OCI-LY1 (cell line): ENCODE measurements around the gene FOXO3B.
"Not testable (repeated sequence)": the region's sequence is repeated elsewhere in the genome, so short reads cannot be mapped to it uniquely, and the experiment has no call there.

Experiments
- H2AFZ ChIP-seq: fragments of 200-600 bp; sonication (generic), shearing (Covaris generic); 2 replicates; pipeline ENCODE4 v1.6.0; 2014; ENCODE audit warnings: antibody characterized with exemption, mild to moderate bottlenecking, low read length
- H3F3A ChIP-seq: fragments of 200-600 bp; sonication (generic), shearing (Covaris generic); 2 replicates; pipeline ENCODE4 v1.6.0; 2014; ENCODE audit warnings: mild to moderate bottlenecking, antibody characterized with exemption, low read length, moderate library complexity; ENCODE audit not compliant: insufficient read depth
- H3K27ac ChIP-seq: fragments of 200-600 bp; sonication (generic); 2 replicates; pipeline ENCODE4 v1.5.1; 2014; ENCODE audit warnings: low read length, mixed run types, mild to moderate bottlenecking, low read depth; ENCODE audit not compliant: poor library complexity, severe bottlenecking
- H3K27me3 ChIP-seq: fragments of 200-600 bp; sonication (generic); 2 replicates; pipeline ENCODE4 v1.6.0; 2014; ENCODE audit warnings: antibody characterized with exemption, mild to moderate bottlenecking, low read length, moderate library complexity; ENCODE audit not compliant: insufficient read depth
- H3K36me3 ChIP-seq: fragments of 200-600 bp; sonication (generic); 2 replicates; pipeline ENCODE4 v1.6.1; 2014; ENCODE audit warnings: mild to moderate bottlenecking, antibody characterized with exemption, low read length, moderate library complexity, mixed read lengths; ENCODE audit not compliant: insufficient read depth
- H3K4me1 ChIP-seq: fragments of 200-600 bp; sonication (generic); 2 replicates; pipeline ENCODE4 v1.5.1; 2014; ENCODE audit warnings: mild to moderate bottlenecking, low read length, moderate library complexity; ENCODE audit not compliant: insufficient read depth, severe bottlenecking
- H3K4me2 ChIP-seq: fragments of 200-600 bp; sonication (generic), shearing (Covaris generic); 2 replicates; pipeline ENCODE4 v1.6.1; 2014; ENCODE audit warnings: low read length
- H3K4me3 ChIP-seq: fragments of 200-600 bp; sonication (generic); 2 replicates; pipeline ENCODE4 v1.5.1; 2014; ENCODE audit warnings: low read length, low read depth, mild to moderate bottlenecking, mixed read lengths; ENCODE audit not compliant: poor library complexity, severe bottlenecking
- H3K79me2 ChIP-seq: fragments of 200-600 bp; shearing (Covaris generic); 2 replicates; pipeline ENCODE4 v1.6.1; 2016; ENCODE audit warnings: mixed run types, low read length, mixed read lengths; ENCODE audit not compliant: insufficient read depth
- H3K9ac ChIP-seq: fragments of 200-600 bp; sonication (generic), shearing (Covaris generic); 2 replicates; pipeline ENCODE4 v1.6.1; 2014; ENCODE audit warnings: mild to moderate bottlenecking, low read length, mixed read lengths
- H3K9me2 ChIP-seq: fragments of 200-600 bp; sonication (generic), shearing (Covaris generic); 2 replicates; pipeline ENCODE4 v1.6.1; 2014; ENCODE audit warnings: low read depth, mild to moderate bottlenecking, low read length, mixed read lengths
- H3K9me3 ChIP-seq: fragments of 200-600 bp; shearing (Covaris generic); 2 replicates; pipeline ENCODE4 v1.6.1; 2014; ENCODE audit warnings: low read length, mixed read lengths
- H4K20me1 ChIP-seq: fragments of 200-600 bp; sonication (generic), shearing (Covaris generic); 2 replicates; pipeline ENCODE4 v1.6.0; 2016; ENCODE audit warnings: mild to moderate bottlenecking, low read length; ENCODE audit not compliant: insufficient read depth

FOXO3B gene

DNA sequence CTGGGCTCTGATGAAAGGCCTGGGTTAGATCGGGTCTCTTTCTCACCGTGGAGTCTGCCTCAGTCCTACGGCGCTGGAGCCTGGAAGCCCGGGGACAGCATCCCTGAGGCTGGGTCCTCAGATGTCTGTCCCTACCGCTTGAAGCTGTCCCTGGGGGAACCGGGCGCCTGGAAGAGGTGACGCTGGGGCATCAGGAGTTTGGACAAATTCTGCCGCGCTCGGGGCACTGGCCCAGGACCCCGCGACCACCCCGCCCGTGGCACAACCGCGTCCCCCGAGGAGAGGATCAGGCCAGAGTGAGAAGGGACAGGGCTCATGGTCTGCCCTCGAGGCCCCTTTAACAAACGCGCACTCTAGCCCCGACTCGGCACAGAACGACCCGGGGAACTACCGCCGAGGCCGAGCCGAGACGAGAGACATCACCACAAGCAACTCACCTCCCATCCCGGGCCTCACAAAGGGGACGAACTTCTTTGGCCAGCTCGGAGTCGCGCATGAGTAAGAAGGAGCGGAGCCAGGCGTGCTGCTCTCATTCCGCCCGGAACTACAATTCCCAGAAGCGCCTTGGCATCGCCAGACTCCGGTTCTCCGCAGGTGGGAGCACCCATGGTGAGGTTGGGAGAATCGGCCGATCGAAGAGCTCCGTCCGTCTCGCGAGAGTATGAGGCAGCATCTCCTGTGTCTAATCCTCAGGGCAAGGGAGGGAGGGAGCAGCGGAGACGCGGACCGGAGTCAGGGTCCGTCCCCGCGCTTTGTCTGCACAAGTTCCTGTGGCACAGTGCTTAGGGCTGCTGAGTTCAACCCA is at the start of gene FOXO3B:
Gene FOXO3B, minus strand, starts transcription at position 548 of the 805 bp plus-strand sequence. CDS start 663 bp downstream, outside the sequence.
- not testable (repeated sequence) for H3K79me2 ChIP-seq, H3K9me3 ChIP-seq, H4K20me1 ChIP-seq, H3F3A ChIP-seq, H3K4me1 ChIP-seq, H3K9me2 ChIP-seq, H3K36me3 ChIP-seq, H3K27me3 ChIP-seq, H2AFZ ChIP-seq, H3K27ac ChIP-seq
- Histone ChIP-seq H3K4me3 (peak within 1 kb of the TSS; percentile 66), H3K4me2 (peak within 1 kb of the TSS; percentile 65), H3K9ac (peak within 1 kb of the TSS; percentile 65; the same call in 1 of the 2 replicates)

DNA sequence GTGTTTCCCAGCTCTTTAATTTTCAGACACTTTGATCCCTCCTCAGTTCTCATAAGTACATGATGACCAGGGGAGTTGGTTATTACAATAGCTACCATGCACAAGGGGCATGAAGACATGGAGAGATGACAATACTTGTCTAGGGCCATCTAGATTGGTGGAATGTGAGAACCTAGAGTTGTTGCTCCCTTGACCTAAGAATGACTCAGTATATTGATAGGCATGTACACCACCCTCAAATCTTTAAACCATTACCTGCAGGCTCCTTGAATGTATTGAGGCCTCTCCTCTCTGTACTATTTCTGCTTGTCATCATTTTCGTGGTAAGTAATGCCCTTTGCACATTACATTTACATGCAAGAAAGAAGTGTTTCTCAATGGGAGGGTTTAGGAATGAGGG is 41.4 kb upstream of the FOXO3B start:
- not testable (repeated sequence) for H3K9me2 ChIP-seq, H3F3A ChIP-seq

DNA sequence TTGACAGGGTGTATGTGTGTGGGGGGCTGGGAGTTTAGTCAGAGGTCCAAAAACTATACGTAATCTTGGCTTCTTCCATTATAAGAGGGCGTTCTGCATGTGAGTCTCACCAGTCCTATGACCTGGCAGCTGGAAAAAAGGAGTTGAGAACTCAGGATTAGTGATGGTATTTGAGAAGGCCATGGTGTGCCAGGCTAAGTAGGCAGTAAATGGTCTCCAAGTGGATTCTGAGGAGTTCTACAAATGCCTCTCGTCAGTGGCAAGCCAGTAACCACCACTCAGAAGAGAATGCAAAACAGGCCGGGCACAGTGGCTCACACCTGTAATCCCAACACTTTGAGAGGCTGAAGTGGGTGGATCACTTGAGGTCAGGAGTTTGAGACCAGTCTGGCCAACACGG is 40.5 kb upstream of the FOXO3B start:
- not testable (repeated sequence) for H4K20me1 ChIP-seq, H3K79me2 ChIP-seq, H3K4me1 ChIP-seq, H3K9me3 ChIP-seq, H3K27ac ChIP-seq, H3K27me3 ChIP-seq, H3F3A ChIP-seq, H3K4me3 ChIP-seq, H3K9ac ChIP-seq, H2AFZ ChIP-seq, H3K36me3 ChIP-seq, H3K9me2 ChIP-seq, H3K4me2 ChIP-seq

More for the DNA sequence above, 41.4 kb upstream of the FOXO3B start:
- not testable (repeated sequence) for H3K4me2 ChIP-seq, H3K4me1 ChIP-seq, H4K20me1 ChIP-seq, H3K9me3 ChIP-seq, H3K79me2 ChIP-seq, H3K36me3 ChIP-seq, H3K4me3 ChIP-seq, H3K27me3 ChIP-seq, H3K9ac ChIP-seq, H3K27ac ChIP-seq, H2AFZ ChIP-seq

DNA sequence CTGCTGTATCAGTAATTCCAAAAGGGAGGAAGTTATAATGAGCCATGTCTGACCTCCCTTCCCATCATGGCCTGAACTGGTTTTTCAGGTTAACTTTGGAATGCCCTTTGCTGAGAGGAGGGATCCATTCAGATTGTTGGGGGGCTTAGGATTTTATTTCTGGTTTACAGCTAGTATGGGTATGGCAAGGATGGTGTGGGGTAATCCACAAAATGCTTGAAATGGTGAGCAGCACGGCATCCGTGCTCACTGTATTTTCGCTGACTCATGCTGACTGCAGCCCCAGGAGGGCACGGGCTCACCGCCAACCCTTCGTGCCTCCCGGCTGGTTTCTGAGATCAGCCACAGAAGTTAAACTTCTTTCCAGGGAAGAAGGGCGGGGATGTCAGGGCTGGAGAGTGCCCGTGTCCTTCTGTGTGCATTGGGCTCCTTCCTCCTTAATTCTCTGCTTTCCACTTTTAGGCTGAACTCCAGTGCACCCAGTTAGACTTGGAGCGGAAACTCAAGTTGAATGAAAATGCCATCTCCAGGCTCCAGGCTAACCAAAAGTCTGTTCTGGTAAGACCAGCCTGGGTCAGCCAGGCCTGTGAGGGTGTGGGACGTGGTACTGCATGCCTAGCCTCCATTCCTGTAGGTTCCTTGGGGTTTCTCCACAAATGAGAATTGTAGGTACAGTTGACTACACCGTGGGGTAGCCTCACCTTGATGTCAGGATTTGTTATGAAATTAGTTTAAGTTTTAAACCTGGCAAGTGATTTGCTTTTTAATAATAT is 39.8 kb upstream of the FOXO3B start:
- H2AFZ ChIP-seq, H3K27ac ChIP-seq, H3K9me2 ChIP-seq, H3K36me3 ChIP-seq, H3K4me1 ChIP-seq, H3K9me3 ChIP-seq, H3F3A ChIP-seq, H3K79me2 ChIP-seq, H3K4me2 ChIP-seq, H3K27me3 ChIP-seq, H3K9ac ChIP-seq, H4K20me1 ChIP-seq, H3K4me3 ChIP-seq: not testable (repeated sequence)

DNA sequence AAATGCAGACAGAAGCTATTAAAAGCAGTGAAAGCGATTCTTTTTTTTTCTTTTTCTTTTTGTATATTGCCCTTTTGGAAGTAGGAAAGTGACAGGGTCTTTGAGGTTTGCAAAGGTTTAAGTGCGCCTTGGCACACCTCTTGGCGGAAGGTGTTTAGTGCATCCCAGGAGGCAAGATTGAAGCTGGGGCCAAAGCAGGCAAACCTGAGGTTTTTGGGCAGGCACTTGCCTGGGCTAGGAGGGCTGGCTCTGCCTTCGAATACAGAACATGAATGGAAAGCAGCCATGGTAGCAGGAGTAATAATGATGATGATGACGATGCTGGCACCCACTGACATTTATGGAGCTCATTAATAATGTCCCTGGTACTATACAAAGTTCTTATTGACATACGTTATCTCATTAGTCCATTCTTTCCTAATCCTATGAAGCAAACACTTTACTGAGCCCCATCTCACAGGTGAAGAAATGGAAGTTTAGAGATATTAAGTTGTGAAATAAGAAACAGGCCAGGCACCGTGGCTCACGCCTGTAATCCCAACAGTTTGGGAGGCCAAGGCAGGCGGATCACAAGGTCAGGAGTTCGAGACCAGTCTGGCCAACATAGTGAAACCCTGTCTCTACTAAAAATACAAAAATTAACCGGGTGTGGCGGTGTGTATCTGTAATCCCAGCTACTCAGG is 37.5 kb upstream of the FOXO3B start:
- H3K9me3 ChIP-seq, H3K4me1 ChIP-seq, H4K20me1 ChIP-seq, H3K27ac ChIP-seq, H3K9ac ChIP-seq, H2AFZ ChIP-seq, H3K4me3 ChIP-seq, H3F3A ChIP-seq, H3K79me2 ChIP-seq, H3K9me2 ChIP-seq, H3K36me3 ChIP-seq, H3K4me2 ChIP-seq, H3K27me3 ChIP-seq: not testable (repeated sequence)

DNA sequence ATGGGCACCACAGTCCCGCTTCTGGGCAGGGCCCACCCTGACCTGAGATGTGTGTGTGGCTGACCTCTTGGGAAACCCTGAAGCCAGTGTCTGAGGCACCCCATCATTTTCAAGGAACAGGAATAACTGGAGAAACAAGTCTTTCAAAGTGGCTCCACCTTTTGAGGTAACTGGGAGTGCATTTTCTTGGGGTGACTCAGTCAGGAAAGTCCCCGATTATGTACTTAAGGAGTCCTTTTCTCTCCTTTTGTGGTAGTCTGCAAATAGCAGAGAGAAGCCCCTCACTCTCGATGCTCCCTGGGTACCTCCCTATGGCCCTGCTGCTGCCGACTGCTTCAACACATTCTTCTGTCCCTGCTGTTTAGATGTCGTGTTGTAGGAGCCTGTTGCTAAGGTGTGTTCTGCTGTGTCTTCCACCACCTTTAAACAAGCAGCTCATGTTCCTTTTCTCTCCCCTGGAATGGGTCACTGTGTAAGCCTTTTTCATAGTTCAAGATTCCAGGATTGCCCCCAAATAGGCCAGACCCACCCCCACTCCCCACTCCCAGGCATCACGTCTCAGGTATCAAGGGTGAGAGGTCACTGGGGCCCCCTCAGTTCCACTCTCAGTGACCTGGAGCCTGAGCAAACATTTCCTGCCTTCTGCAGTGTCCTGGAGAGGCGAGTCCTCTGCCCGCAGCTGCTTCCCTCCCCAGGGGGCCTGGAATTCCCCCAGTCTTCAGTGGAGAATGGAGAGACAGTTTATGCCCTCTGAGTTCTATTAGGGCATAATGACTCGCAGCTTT is 36.7 kb upstream of the FOXO3B start:
- H3K9me2 ChIP-seq, H3K27ac ChIP-seq, H3K9ac ChIP-seq, H3K36me3 ChIP-seq, H3K79me2 ChIP-seq, H3K27me3 ChIP-seq, H3K9me3 ChIP-seq, H3F3A ChIP-seq, H3K4me2 ChIP-seq, H3K4me1 ChIP-seq, H2AFZ ChIP-seq, H4K20me1 ChIP-seq, H3K4me3 ChIP-seq: not testable (repeated sequence)
